Fibroblast of lung (primary cell): Measurements from ENCODE around the gene NABP1. TPM values are rescaled to one million over a fixed set of nuclear protein-coding genes. Genes with fewer than 3 reads are reported as not detected.
"Not testable (repeated sequence)": the region's sequence is repeated elsewhere in the genome, so short reads cannot be mapped to it uniquely, and the experiment has no call there.

Source experiments
- DNase-seq, 2 donors: peaks; one replicate each; pipeline versions ENCODE4 v3.0.0 to v3.0.0-alpha.2; 2010; ENCODE audit warnings: low read depth in 2 of 2
- H2AFZ ChIP-seq: 2 replicates; pipeline ENCODE4 v1.5.1; 2012; ENCODE audit warnings: low read length, control low read depth, inconsistent platforms
- H3K27ac ChIP-seq: 2 replicates; pipeline ENCODE4 v1.5.1; 2011; ENCODE audit warnings: low read length, control low read depth; ENCODE audit not compliant: insufficient read depth
- H3K27me3 ChIP-seq: 2 replicates; pipeline ENCODE4 v1.5.1; 2011; ENCODE audit warnings: mild to moderate bottlenecking, low read length; ENCODE audit not compliant: control insufficient read depth, insufficient read depth
- H3K36me3 ChIP-seq: 2 replicates; pipeline ENCODE4 v1.5.1; 2011; ENCODE audit warnings: low read length; ENCODE audit not compliant: control insufficient read depth, insufficient read depth
- H3K4me1 ChIP-seq: 2 replicates; pipeline ENCODE4 v1.5.1; 2011; ENCODE audit warnings: low read length; ENCODE audit not compliant: control insufficient read depth, insufficient read depth; ENCODE audit errors: extremely low read depth
- H3K4me2 ChIP-seq: 2 replicates; pipeline ENCODE4 v1.5.1; 2011; ENCODE audit warnings: low read length, control low read depth; ENCODE audit not compliant: insufficient read depth; ENCODE audit errors: extremely low read depth
- H3K4me3 ChIP-seq, 4 experiments: fragments of 200-600 bp in 1 of 4; sonication (generic) in 1 of 4; replicated peaks in 1 of 4; 2 replicates each; pipeline ENCODE4 v1.5.1; 2011 to 2016; ENCODE audit warnings: low read length in 4 of 4, low read depth in 3 of 4, mild to moderate bottlenecking in 3 of 4, control low read depth in 2 of 4, inconsistent platforms in 1 of 4, mixed read lengths in 1 of 4; ENCODE audit not compliant: insufficient read depth in 1 of 4; ENCODE audit errors: control extremely low read depth in 1 of 4
- H3K79me2 ChIP-seq: 2 replicates; pipeline ENCODE4 v1.5.1; 2012; ENCODE audit warnings: mild to moderate bottlenecking, low read length, inconsistent platforms; ENCODE audit not compliant: control insufficient read depth, insufficient read depth
- H3K9ac ChIP-seq: 2 replicates; pipeline ENCODE4 v1.5.1; 2011; ENCODE audit warnings: mild to moderate bottlenecking, low read length, control low read depth; ENCODE audit not compliant: insufficient read depth
- H3K9me3 ChIP-seq: 2 replicates; pipeline ENCODE4 v1.5.1; 2012; ENCODE audit warnings: low read depth, low read length; ENCODE audit not compliant: control insufficient read depth, insufficient read depth
- H4K20me1 ChIP-seq: 2 replicates; pipeline ENCODE4 v1.5.1; 2011; ENCODE audit warnings: low read length; ENCODE audit not compliant: control insufficient read depth, insufficient read depth; ENCODE audit errors: extremely low read depth
- EZH2 ChIP-seq: IDR thresholded peaks from 2 replicates; pipeline ENCODE4 v1.5.1; 2012; ENCODE audit warnings: low read length, control low read depth, mild to moderate bottlenecking; ENCODE audit errors: missing control alignments
- polyA plus RNA-seq, 2 donors: library from polyadenylated mRNA; depleted of rRNA in 1 of 2; stranded (reverse) in 1 of 2; unstranded in 1 of 2; fragments of >200 nt; gene quantifications; 2 replicates each; pipeline ENCODE4 v1.2.1, GENCODE V29; 2011 to 2012; ENCODE audit warnings: missing spikeins in 1 of 2
- total RNA-seq: library from RNA; depleted of rRNA; stranded (reverse); fragments of >200 nt; gene quantifications from 2 replicates; pipeline ENCODE4 v1.2.1, GENCODE V29; 2014
- TF ChIP-seq, protein P1 (sequence below), 2 donors: IDR thresholded peaks in 1 of 2; conservative IDR thresholded peaks in 1 of 2; 1 replicate in 1 of 2; 2 replicates in 1 of 2; pipeline ENCODE4 v1.5.1; 2011 to 2012; ENCODE audit warnings: low read length in 2 of 2, control low read depth in 1 of 2, inconsistent platforms in 1 of 2, low read depth in 1 of 2, mild to moderate bottlenecking in 1 of 2

Gene NABP1
- total and polyA plus RNA-seq, 2 donors (not counting 1 experiment from before 2014, with no cell fraction given), result 117 to 123 TPM

DNA sequence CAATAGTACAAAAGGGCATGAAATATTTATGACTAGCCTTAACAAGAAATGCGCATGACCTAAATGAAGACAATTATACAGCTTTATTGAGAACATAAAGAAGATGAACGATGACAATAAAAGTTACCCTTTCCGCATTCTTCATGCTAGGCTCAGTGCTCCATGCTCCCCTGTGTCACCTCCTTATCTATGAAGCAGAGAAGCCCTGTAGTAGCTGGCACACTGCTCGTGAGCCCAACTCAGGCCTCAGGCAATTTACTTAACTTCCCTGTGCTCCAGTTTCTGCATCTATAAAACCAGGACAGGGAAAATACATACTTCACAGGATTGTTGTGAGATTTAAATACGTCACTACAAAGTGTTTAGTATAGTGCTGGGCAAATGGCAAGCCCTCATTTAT lies 34.5 kb upstream of the NABP1 start:
- peaks cover 1% of the 10 kb centered on the region for H3K4me1 ChIP-seq
- H4K20me1 ChIP-seq, result no peaks in the 10 kb centered on the region
- no peak overlapping the region for H2AFZ ChIP-seq
- no peak overlapping the region for H3K27ac ChIP-seq
- no peak for DNase-seq
- H3K4me2 ChIP-seq, result no peak overlapping the region
- no peaks in the 10 kb centered on the region for H3K79me2 ChIP-seq
- H3K4me3 ChIP-seq, result no peak overlapping the region
- H3K9ac ChIP-seq, result no peak overlapping the region
- no peak for TF ChIP-seq EZH2
- TF ChIP-seq, protein P1, sequence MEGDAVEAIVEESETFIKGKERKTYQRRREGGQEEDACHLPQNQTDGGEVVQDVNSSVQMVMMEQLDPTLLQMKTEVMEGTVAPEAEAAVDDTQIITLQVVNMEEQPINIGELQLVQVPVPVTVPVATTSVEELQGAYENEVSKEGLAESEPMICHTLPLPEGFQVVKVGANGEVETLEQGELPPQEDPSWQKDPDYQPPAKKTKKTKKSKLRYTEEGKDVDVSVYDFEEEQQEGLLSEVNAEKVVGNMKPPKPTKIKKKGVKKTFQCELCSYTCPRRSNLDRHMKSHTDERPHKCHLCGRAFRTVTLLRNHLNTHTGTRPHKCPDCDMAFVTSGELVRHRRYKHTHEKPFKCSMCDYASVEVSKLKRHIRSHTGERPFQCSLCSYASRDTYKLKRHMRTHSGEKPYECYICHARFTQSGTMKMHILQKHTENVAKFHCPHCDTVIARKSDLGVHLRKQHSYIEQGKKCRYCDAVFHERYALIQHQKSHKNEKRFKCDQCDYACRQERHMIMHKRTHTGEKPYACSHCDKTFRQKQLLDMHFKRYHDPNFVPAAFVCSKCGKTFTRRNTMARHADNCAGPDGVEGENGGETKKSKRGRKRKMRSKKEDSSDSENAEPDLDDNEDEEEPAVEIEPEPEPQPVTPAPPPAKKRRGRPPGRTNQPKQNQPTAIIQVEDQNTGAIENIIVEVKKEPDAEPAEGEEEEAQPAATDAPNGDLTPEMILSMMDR (conservative IDR thresholded peaks at IDR 0.05 in 1 of 2, IDR thresholded peaks at IDR 0.05 in 1 of 2; ENCODE audit: low read depth in 1 of 2, low read length in 2 of 2), result no peak
- no peaks in the 10 kb centered on the region for H3K9me3 ChIP-seq
- no peaks in the 10 kb centered on the region for H3K36me3 ChIP-seq
- H3K27me3 ChIP-seq, result no peaks in the 10 kb centered on the region

DNA sequence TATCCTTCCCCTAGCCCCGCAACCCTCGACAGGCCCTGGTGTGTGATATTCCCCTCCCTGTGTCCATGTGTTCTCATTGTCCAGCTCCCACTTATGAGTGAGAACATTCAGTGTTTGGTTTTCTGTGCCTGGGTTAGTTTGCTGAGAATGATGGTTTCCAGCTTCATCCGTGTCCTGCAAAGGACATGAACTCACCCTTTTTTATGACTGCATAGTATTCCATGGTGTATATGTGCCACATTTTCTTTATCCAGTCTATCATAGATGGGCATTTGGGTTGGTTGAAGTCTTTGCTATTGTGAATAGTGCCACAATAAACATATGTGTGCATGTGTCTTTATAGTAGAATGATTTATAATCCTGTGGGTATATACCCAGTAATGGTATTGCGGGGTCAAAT lies 33.3 kb upstream of the NABP1 start:
- not testable (repeated sequence) for H3K4me1 ChIP-seq, H4K20me1 ChIP-seq, H3K4me2 ChIP-seq, H3K79me2 ChIP-seq, H3K9ac ChIP-seq, H3K36me3 ChIP-seq, H3K4me3 ChIP-seq, H3K27me3 ChIP-seq, H3K9me3 ChIP-seq, H2AFZ ChIP-seq, DNase-seq, H3K27ac ChIP-seq

DNA sequence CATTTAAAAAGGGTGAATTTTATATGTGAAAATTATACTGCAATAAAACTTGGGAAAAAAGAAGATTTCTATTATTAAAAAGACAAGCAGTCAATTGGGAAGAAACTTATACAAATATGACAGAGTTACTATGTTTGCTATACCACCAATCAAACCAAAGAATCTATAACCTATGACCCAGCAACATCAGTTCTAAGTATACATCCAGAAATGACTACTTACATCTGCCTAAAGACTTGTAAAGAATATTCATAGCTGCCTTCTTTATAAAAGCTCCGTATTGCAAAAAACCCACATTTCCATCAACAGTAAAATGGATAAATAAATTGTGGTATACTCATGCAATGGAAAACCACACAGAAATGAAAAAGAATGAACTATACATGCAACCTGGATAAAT lies 32.9 kb upstream of the NABP1 start:
- no peaks in the 10 kb centered on the region for H3K9me3 ChIP-seq
- H4K20me1 ChIP-seq, result no peaks in the 10 kb centered on the region
- no peak overlapping the region for H3K4me3 ChIP-seq
- DNase-seq, result no peak
- TF ChIP-seq, protein P1 (conservative IDR thresholded peaks at IDR 0.05 in 1 of 2, IDR thresholded peaks at IDR 0.05 in 1 of 2; ENCODE audit: low read depth in 1 of 2, low read length in 2 of 2), result no peak
- TF ChIP-seq EZH2, result no peak
- H3K27me3 ChIP-seq, result no peaks in the 10 kb centered on the region
- H2AFZ ChIP-seq, result no peak overlapping the region
- H3K79me2 ChIP-seq, result no peaks in the 10 kb centered on the region
- no peaks in the 10 kb centered on the region for H3K4me1 ChIP-seq
- no peaks in the 10 kb centered on the region for H3K36me3 ChIP-seq
- H3K4me2 ChIP-seq, result no peak overlapping the region
- H3K27ac ChIP-seq, result no peak overlapping the region
- H3K9ac ChIP-seq, result no peak overlapping the region
